Measurements from ENCODE around the gene PACC1. TPM values are rescaled to one million over a fixed set of nuclear protein-coding genes. Genes with fewer than 3 reads are reported as not detected.

PACC1 gene
- total RNA-seq, 1 experiment from 2014 or later: 14.5 TPM

GRCh38 chr1:212354464-212354863 lies 60.2 kb downstream of the PACC1 start:
- DNase-seq (ENCODE audit: low spot score): no peak
- Histone ChIP-seq H3K9me3 (ENCODE audit: low read depth, low read length, poor library complexity, severe bottlenecking) (no peaks in the 10 kb centered on the region), H3K27me3 (replicated peaks; ENCODE audit: insufficient read depth, low read depth, low read length, poor library complexity) (no peaks in the 10 kb centered on the region), H3K36me3 (ENCODE audit: insufficient read depth, low read length, poor library complexity, severe bottlenecking) (peaks cover 7% of the 10 kb centered on the region), H3K4me1 (ENCODE audit: insufficient read depth, low read length, poor library complexity, severe bottlenecking) (no peaks in the 10 kb centered on the region), H3K27ac (ENCODE audit: low read depth, low read length, poor library complexity, severe bottlenecking) (no peak overlapping the region), H3K4me3 (ENCODE audit: low read depth, low read length, poor library complexity, severe bottlenecking) (no peak overlapping the region)
- ChIA-PET CTCF (no interaction called here), POLR2A (ENCODE audit: low non-redundant PET) (no interaction called here)
- BruUV-seq (replicated peaks): no TSS peak
- intact Hi-C loops (cut with micrococcal nuclease; ENCODE audit: unreplicated experiment): no loop called here
- no peak for TF ChIP-seq EZH2 (IDR thresholded peaks at IDR 0.05; ENCODE audit: borderline replicate concordance, low read depth, low read length, poor library complexity, severe bottlenecking)
- TF ChIP-seq, protein P1, sequence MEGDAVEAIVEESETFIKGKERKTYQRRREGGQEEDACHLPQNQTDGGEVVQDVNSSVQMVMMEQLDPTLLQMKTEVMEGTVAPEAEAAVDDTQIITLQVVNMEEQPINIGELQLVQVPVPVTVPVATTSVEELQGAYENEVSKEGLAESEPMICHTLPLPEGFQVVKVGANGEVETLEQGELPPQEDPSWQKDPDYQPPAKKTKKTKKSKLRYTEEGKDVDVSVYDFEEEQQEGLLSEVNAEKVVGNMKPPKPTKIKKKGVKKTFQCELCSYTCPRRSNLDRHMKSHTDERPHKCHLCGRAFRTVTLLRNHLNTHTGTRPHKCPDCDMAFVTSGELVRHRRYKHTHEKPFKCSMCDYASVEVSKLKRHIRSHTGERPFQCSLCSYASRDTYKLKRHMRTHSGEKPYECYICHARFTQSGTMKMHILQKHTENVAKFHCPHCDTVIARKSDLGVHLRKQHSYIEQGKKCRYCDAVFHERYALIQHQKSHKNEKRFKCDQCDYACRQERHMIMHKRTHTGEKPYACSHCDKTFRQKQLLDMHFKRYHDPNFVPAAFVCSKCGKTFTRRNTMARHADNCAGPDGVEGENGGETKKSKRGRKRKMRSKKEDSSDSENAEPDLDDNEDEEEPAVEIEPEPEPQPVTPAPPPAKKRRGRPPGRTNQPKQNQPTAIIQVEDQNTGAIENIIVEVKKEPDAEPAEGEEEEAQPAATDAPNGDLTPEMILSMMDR (conservative IDR thresholded peaks at IDR 0.05; ENCODE audit: low read depth, low read length): no peak

DNA sequence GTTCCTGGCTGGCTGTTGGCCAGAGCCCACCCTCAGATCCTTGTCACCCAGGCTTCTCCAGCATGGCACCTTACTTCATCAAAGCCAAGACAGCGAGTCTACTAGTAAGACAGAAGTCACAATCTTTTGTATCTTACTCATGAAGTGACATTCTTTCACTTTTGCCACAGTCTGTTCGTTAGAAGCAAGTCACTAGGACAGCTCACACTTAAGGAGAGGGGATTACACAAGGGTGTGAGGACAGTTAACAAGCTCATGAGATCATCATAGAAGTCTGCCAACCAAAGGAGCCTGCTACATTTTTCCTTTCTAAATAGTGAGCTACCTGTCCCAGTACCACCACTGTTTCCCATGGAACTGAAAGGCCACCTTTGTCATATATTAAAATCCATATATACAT lies 61.5 kb downstream of the PACC1 start:
- POLR2A ChIA-PET (ENCODE audit: low non-redundant PET): no interaction called here
- TF ChIP-seq EZH2 (IDR thresholded peaks at IDR 0.05; ENCODE audit: borderline replicate concordance, low read depth, low read length, poor library complexity, severe bottlenecking): no peak
- TF ChIP-seq, protein P1 (conservative IDR thresholded peaks at IDR 0.05; ENCODE audit: low read depth, low read length): no peak
- intact Hi-C loops (cut with micrococcal nuclease; ENCODE audit: unreplicated experiment): no loop called here
- no peak overlapping the region for H3K27ac ChIP-seq (ENCODE audit: low read depth, low read length, poor library complexity, severe bottlenecking)
- no peak for DNase-seq (ENCODE audit: low spot score)
- no TSS peak for BruUV-seq (replicated peaks)
- no peaks in the 10 kb centered on the region for H3K27me3 ChIP-seq (replicated peaks; ENCODE audit: insufficient read depth, low read depth, low read length, poor library complexity)
- no peak overlapping the region for H3K4me3 ChIP-seq (ENCODE audit: low read depth, low read length, poor library complexity, severe bottlenecking)
- CTCF ChIA-PET: no interaction called here
- H3K9me3 ChIP-seq (ENCODE audit: low read depth, low read length, poor library complexity, severe bottlenecking): no peaks in the 10 kb centered on the region
- no peaks in the 10 kb centered on the region for H3K36me3 ChIP-seq (ENCODE audit: insufficient read depth, low read length, poor library complexity, severe bottlenecking)
- H3K4me1 ChIP-seq (ENCODE audit: insufficient read depth, low read length, poor library complexity, severe bottlenecking): no peaks in the 10 kb centered on the region

GRCh38 chr1:212351588-212352362 lies 62.9 kb downstream of the PACC1 start:
- no TSS peak for BruUV-seq (replicated peaks)
- Histone ChIP-seq H3K27ac (ENCODE audit: low read depth, low read length, poor library complexity, severe bottlenecking) (no peak overlapping the region), H3K4me1 (ENCODE audit: insufficient read depth, low read length, poor library complexity, severe bottlenecking) (no peaks in the 10 kb centered on the region), H3K36me3 (ENCODE audit: insufficient read depth, low read length, poor library complexity, severe bottlenecking) (no peaks in the 10 kb centered on the region), H3K4me3 (ENCODE audit: low read depth, low read length, poor library complexity, severe bottlenecking) (no peak overlapping the region), H3K27me3 (replicated peaks; ENCODE audit: insufficient read depth, low read depth, low read length, poor library complexity) (no peaks in the 10 kb centered on the region), H3K9me3 (ENCODE audit: low read depth, low read length, poor library complexity, severe bottlenecking) (no peaks in the 10 kb centered on the region)
- intact Hi-C loops (cut with micrococcal nuclease; ENCODE audit: unreplicated experiment): no loop called here
- no peak for TF ChIP-seq EZH2 (IDR thresholded peaks at IDR 0.05; ENCODE audit: borderline replicate concordance, low read depth, low read length, poor library complexity, severe bottlenecking)
- TF ChIP-seq, protein P1 (conservative IDR thresholded peaks at IDR 0.05; ENCODE audit: low read depth, low read length): no peak
- DNase-seq (ENCODE audit: low spot score): no peak
- ChIA-PET POLR2A (ENCODE audit: low non-redundant PET) (no interaction called here), CTCF (no interaction called here)

Data from A673 (cell line).